Measurements from ENCODE around the gene KLRB1.
"Not testable (repeated sequence)": the region's sequence is repeated elsewhere in the genome, so short reads cannot be mapped to it uniquely, and the experiment has no call there.

The KLRB1 gene

DNA sequence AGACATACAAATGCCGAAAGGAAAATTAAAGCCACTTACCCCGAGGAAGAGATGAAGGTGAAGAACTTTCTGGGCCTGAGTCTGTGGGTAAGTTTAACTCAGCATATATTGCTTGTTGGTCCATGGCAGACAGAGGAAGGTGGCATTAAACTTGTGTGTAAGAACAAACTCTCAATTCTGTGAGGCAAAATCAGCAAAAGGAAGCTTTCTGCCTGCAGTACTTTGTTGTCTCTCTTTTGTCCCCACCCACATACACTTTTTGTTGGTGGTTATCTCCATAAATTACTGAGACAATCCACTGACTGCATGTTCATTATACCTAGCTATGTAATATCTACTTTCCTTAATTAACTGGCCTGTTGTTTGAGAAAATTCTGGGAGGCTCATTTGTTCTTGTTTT, at the start of gene KLRB1:
KLRB1 (minus strand) TSS at position 201 of the 400 bp plus-strand sequence; CDS start at position 124, 77 bp downstream.
- no peak for DNase-seq

DNA sequence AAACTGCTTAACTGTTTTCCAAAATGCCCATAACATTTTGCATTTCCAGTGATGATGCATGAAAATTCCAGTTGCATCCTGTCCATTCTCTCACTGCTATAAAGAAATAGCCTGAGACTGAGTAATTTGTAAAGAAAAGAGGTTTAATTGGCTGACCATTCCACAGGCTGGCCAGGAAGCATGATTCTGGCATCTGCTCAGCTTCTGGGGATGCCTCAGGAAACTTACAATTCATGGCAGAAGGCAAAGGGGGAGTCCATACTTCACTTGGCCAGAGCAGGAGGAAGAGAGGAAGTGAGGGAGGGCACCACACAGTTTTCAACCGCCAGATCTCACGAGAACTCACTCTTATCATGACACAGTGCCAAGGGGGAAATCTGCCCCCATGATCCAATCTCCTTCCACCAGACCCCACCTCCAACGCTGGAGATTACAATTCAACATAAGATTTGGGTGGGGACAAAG, 43.6 kb upstream of the KLRB1 start:
- no peak for DNase-seq

DNA sequence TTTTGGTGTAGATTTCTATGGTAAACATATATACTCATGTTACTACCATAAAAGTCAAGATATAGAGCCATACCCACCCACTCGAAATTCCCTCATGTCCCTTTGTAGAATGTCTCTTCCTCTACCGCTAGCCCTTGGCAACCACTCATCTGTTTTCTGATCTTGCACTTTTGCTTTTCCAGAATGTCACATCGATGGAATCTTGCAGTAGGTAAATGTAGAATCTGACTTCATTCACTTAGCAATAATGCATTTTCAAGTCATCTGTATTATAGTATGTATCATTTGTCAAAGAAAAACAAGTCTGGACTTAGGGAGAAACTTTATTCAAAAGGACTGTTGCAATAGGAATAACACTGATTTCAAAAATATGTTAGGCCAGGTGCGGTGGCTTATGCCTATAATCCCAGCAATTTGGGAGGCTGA, 42.4 kb upstream of the KLRB1 start:
- no peak for DNase-seq

DNA sequence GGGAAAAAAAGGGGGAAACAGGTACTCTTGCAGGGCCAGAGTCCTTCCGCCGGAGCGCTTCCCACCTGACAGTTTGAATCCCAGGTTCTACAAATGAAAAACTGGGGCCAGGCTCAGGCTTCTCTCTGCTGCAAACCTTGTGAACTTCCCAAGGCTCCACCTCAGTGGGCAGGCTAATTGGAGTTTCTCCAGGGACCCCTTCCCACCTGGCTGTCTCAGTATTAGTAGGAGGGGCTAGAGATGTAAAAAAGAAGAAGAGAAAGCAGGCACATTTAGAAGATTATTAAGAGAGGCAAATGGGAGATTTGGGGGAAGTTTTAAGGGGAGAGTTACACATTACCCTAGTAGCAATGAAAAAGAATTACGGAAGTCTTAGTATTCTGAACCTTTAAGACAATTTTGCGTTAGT, 41.8 kb upstream of the KLRB1 start:
- DNase-seq, result no peak

DNA sequence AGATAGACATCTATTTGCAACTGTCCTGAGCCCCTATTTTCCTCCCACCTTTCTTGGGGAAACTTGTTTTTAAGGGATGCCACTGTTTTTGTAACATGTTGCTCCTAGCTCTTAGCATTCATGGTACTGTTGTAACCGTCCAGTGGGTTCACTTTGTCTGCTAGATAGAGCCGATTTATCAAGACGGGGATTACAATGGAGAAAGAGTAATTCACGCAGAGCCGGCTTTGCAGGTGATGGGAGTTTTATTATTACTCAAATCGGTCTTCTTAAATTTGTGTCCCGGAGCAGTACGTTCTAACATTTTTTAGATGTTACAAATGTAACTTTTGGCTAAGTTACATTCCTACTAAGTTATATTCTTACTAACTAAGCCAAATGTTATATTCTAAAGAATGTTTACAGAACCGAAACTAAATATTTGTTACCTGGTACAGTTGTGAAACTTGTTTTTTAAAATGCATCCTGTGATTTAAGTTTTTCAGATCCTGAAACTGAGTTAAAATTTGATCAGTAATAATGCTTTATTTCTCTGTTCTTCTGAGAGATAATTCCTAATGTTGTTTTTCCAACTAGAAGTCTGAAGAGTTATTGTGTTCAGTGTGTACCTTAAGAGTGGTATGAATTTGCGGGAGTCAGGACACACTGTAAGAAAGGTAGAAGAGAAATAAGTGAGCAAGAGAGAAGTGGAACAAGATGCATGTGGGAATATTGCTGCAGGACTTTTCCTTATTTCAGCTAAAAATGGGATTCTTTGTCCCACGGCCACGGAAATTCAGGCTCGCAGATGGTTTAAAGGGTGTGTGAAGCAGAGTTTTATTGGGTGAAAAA, 41.2 kb upstream of the KLRB1 start:
- no peak for DNase-seq

DNA sequence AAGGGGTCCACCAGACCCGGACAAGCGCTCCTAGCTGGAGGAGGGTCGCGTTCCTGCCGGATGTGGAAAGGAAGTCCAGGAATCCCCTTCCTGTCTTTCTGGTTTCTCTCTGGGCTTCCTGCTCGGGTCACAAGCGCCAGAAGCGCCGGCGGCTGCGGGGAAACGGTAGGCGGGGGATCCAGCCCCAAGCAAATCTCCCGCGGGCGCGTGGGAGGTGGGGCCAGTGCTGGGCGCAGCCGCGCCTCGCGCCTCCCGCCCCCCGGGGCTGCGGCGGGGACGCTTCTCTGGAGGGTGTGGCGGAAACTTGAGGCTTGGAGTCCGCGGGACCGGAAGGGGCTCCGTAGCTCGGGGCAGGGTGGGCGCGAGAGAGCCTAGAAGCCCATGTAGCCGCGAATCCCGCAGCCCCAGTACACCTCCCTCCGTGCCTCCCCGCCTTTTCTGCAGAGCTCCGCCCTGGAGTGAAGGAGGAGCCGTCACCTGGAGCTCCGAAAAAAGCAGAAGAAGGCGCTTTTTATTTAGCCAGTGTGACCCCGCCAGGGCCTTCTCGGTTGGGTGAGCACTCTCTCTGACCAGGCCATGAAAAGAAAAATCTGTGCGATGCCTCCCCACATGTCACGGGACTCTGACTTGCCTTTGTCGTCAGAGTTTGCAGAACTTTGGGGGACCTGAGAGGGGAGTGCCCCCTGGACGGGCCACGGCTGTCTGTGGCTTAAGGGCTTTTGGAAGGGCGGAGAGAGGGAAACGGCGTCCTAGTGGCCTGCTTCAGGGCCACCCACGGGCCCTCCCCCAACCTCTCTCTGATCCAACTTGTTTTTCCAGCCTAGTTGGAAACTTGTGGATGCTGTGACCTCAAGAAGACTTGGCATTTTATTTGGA, 40.3 kb upstream of the KLRB1 start:
- DNase-seq, result peak; percentile 72

DNA sequence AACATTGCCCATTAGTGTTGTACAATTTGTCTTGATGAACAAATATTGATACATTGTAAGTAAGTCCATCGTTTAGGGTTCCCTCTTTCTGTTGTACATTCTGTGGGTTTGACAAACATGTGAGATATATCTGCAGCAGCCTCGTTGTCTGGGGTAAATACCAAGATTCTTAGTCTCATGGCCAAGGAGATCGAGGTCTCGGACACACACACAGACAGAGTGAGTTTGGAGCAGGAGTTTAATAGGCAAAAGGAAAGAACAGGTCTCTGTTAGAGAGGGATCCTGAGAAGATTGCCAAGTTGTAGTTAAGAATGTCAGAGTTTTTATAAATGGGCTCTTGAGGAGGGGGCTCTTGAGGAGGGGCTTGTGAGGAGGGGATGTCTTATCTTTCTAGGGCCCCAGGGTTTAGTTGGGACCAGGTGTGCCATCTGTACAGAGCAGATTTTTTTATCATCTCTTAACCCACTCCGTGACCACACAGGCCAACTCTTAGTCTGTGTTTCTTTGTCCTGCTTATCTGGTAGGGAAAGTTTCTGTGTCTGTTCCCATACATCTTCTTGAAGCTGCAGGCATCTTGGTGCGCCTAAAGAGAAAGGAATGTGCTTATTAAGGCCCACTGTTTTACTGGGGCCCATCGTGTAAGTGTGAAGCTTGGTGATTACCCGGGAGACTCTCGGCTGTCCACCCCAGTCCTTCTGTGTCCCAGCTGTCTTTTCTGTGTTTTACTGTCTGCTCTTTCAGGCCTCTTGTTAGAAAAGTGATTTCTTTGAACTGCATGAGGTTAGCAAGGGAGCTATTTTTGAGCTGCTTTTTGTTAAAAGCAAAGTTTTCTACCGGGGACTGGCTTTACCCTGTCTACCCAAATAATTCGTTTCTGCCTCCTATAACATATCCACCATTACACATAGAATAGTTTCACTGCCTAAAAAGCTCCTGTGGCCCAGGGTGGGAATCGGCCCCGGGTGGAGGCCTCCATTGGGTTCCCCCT, 39.4 kb upstream of the KLRB1 start:
- no peak for DNase-seq

DNA sequence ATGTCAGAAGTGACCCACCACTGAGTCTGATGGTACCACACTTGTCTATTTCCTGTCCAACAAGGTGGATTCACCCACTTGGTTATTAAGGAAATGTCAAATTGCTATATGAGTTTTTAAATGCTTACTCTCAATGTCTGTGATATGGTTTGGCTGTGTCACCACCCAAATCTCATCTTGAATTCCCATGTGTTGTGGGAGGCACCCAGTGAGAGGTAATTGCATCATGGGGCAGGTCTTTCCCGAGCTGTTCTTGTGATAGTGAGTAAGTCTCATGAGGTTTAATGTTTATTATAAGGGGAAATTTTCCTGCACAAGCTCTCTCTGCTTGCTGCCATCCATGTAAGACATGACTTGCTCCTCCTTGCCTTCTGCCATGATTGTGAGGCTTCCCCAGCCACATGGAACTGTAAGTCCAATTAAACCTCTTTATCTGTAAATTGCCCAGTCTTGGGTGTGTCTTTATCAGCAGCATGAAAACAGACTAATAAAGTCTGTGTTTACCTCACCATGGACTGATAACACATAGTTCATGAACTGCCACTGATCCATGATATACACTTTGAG, 37.4 kb upstream of the KLRB1 start:
- not testable (repeated sequence) for DNase-seq

DNA sequence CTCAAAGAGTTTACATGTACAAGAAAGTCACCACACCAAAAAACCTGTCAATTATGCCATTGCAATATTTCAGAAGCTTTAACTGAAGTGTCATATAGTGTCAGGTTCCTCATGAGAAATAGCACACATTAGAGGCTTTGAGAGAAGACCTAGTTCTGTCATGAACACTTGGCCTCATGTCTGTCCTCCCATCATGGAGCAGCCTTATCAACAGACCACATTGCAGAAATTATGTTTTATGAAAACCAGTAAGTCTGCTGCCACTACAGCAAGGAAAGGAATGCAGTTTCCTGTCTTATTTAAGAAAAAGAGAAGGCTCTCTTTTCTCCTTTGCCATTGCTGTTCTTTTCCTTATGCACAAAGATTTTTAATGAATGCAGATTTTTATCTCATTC, 35.5 kb upstream of the KLRB1 start:
- no peak for DNase-seq

DNA sequence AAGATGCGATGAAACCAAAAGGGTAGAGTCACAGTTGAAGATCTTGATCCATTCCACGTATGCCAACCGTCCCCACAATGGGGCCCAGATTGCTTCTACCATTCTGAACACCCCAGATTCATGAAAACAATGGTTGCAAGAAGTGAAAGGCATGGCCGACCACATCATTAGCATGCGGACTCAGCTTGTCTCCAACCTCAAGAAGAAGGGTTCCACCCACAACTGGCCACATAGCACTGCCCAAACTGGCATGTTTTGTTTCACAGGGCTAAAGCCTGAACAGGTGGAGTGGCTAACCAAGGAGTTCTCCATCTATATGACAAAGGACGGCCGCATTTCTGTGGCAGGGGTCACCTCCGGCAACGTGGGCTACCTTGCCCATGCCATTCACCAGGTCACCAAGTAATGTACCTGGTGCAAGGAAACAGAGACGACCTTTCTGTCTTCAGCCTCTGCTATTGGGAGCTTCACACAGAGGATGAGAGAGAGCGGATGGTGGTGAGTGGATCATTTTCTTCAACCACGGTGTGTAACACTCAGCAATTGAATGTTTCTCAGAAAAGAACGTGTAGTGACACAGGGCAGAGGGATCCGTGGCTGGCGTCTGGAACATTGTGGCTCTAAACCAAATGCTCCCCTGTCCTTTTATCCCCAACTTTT, 35.0 kb upstream of the KLRB1 start:
- DNase-seq, result no peak

DNA sequence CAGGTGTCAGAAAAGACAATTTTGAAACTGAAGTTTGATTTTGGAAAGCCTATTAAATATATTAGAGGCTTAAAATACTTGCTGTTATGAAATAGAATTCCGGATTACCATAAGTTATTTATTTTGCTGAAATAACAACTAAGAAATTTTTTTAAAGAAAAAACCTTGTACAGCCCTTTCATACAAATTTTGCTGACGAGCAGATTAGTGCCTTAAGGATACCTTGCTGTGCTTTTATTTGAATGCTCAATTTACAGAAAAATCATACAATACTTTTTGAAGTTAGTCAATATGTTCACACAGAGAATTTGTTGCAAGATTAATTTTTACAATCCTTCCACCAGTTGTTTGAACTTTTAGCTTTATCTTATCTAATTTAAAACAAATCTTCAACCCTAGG, 32.3 kb upstream of the KLRB1 start:
- no peak for DNase-seq

DNA sequence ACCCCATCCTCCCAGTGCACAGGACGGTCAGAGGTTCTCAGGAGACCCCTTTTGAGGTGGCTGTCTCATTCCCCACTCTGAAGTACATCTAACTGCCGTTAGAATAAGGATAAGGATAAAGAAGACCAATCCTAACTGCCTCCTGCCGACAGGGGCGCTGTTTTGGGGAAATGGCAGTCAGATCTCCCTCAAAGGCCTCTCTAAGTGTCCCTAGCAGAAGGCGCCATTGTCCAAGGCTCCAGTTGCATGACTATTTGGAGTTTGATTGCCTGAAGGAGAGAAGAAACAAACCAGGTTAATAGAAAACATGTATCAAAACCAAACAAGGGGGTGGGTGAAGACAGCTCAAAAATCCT, 29.1 kb upstream of the KLRB1 start:
- no peak for DNase-seq

DNA sequence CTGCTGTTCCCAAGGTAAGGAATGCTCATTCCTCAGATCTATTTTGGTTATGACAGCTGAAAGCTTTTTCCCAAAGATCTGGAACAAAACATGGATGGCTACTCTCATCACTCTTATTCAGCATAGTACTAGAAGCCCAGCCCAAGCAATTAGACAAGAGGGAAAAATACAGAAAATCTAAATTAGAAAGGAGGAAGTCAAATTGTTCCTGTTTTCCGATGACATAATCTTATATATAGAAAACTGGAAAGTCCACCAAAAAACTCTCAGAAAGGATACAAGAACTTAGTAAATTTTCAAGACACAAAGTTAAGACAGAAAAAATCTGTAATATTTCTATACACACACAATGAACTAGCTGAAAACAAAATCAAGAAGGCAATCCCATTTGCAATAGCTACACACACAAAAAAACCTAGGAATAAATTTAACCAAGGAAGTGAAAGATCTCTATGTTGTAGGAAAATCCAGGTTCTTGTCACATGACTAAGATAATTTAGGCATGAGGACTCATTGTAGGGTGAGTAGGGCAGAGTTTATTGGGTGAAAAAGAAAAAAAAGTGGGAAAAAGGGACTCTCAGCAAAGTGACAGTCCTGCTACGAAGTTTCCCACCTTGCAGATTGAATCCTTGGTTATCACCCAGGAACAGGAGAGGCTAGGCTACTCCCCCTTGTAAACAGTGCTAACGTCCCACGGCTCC, 28.6 kb upstream of the KLRB1 start:
- DNase-seq, result no peak

DNA sequence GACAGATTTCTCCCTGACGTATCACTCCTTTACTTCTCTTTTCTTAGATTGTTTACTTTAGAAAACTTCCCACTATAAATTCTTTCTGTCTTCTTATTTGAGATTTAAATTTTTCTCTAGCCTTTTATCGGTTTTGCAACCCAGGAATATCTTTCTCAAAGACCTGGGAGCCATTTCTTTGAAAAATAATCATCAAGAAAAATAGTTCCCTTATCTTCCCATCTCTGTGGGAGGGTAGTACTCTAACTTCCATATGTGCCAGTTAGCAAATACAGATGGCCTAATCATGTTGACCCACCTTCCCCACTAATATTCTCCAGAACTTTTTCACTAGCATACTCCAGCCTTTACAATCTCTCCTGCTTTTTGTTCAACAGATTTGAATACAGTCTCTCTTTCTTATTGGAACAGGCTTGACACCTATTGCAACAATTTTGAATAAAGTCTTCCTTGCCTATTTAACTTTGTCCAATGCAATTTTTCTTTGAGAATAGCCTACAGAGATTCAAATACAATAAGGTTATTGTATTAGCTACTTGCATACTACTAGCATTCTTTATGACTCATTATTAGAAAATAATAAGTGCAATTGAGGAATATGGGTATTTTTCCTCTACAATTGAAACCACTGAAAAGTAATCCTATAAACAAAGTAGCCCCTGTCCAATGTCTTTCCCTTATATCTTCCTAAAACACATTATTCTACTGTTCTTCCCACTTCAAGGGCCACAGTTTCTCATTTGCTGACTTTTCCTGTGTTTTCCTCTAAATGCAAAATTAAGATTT, 27.4 kb upstream of the KLRB1 start:
- no peak for DNase-seq

DNA sequence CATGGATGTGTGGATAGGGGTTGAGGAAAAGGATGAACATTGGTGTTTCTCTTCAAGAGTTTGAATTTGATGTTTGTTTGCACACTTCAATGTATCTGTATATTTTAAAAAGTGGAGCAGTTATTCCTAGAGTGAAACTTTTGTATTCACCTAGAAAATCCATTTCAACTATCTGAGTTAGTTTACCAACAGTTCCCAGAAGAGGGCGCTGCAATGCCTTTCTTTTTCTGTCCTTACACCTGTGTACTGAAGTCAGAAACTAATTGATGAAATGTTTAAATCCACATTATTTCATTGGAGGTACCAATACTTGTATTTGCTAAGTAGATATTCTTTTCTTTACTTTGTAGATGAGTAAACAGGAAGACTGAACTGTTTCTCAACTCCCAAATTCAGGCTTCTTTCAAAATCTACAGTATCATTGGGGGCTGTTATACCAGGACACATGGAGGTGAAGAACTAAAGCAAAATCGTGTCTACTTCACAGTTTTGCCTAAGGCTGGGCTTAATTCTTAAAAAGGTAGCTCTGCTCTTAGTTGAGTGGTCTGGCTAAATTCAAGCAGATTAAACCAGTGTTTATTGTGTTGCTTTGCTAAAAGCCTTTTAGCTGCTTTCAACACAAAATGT, 26.6 kb upstream of the KLRB1 start:
- DNase-seq, result peak; percentile 20

DNA sequence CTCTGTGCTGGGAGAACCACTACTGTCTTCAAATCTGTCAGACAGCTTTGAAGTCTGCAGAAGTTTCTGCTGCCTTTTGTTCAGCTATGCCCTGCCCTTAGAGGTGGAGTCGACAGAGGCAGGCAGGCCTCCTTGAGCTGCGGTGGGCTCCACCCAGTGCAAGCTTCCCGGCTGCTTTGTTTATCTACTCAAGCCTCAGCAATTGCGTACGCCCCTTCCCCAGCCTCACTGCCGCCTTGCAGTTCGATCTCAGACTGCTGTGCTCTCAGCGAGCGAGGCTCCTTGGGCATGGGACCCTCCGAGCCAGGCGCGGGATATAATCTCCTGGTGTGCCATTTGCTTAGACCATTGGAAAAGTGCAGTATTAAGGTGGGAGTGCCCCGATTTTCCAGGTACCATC, 25.1 kb upstream of the KLRB1 start:
- DNase-seq, result no peak

DNA sequence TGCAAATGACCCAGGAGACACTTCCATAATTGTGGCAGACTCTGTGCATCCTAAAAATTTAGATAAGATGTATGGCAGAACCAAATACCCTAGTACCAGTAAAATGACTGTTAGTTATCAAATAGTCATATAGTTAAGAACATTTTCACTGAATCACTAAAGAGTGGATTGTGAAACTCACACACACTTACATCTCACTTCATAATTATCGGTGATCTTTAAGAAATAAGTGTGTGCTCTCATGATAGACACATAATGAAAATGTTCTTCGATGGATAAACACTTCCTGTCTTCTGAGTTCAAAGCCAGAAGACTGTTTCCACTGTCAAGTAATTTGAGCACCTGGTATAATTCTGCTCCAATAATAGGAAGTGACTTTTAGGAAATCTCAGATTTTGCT, 19.1 kb upstream of the KLRB1 start:
- no peak for DNase-seq

DNA sequence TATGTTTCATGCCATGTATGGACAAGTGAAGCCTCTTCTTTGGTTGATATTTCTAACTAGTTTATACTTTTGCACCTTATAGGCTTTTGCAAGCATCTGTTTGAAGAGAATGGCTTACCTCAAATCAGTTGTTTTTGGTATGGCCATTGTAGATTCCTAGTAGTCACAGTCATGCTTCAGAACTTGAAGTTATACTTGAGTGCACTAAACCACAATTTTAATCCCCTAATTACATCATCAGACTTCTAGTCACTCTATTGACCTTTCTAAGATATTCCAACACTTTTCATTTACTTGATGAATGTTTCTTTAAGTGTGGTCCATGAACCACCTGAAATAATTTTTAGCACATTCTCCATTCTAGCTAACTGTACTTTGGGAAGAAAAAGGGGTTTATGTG, 18.6 kb upstream of the KLRB1 start:
- DNase-seq, result no peak

DNA sequence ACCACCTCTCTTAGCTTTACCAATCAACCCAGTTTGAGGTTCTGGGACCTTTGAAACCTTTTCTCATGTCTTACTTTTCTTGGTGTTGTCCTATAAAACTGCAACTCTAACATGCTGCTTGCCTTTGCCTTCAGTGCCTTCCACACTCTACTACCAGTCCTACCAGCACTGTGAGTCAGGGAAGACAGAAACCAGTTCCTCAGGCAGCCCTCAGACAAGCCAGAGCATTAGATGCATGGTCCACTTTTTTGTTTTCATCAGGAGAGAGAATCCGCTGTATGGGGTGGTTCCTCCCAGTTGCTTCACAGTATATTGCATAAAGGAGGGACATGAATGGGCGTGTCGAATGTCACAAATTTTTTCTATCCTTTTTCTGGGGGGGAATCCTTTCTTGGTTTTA, 17.3 kb upstream of the KLRB1 start:
- DNase-seq, result no peak

All from amniotic stem cell (primary cell).